Mammary epithelial cell (primary cell): ENCODE data around the gene HS3ST2.

ENCODE experiments used
- EZH2 ChIP-seq: IDR thresholded peaks from 2 replicates; pipeline ENCODE4 v1.6.1; 2012; ENCODE audit warnings: low read length, inconsistent platforms, borderline replicate concordance
- TF ChIP-seq, protein P1 (sequence below), 2 donors: IDR thresholded peaks in 1 of 2; conservative IDR thresholded peaks in 1 of 2; 2 replicates each; pipeline ENCODE4 v1.5.1; 2011 to 2012; ENCODE audit warnings: inconsistent platforms in 2 of 2, low read length in 2 of 2, mild to moderate bottlenecking in 2 of 2, control low read depth in 1 of 2, low read depth in 1 of 2; ENCODE audit not compliant: insufficient read depth in 1 of 2; ENCODE audit errors: extremely low read depth in 1 of 2

DNA sequence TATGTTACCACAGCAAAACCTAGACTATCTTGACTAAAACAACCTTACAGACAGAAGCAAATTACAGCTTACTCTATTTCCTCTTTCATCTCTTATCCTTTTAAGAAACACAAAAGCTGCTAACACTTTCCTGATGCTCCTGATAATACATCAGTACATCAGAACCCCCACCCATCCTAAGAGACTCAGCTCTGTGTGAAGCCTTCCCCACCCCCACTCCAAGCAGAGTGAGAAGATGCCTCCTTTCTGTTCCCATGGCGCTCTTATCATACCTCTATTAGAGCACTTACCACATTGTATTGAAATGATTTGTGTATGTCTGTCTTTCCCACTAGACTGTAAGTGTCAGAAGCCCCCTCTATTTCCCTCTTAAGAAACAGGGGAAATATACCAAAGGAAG is 42.4 kb upstream of the HS3ST2 start:
- TF ChIP-seq, protein P1, sequence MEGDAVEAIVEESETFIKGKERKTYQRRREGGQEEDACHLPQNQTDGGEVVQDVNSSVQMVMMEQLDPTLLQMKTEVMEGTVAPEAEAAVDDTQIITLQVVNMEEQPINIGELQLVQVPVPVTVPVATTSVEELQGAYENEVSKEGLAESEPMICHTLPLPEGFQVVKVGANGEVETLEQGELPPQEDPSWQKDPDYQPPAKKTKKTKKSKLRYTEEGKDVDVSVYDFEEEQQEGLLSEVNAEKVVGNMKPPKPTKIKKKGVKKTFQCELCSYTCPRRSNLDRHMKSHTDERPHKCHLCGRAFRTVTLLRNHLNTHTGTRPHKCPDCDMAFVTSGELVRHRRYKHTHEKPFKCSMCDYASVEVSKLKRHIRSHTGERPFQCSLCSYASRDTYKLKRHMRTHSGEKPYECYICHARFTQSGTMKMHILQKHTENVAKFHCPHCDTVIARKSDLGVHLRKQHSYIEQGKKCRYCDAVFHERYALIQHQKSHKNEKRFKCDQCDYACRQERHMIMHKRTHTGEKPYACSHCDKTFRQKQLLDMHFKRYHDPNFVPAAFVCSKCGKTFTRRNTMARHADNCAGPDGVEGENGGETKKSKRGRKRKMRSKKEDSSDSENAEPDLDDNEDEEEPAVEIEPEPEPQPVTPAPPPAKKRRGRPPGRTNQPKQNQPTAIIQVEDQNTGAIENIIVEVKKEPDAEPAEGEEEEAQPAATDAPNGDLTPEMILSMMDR (conservative IDR thresholded peaks at IDR 0.05 in 1 of 2, IDR thresholded peaks at IDR 0.05 in 1 of 2; ENCODE audit: extremely low read depth in 1 of 2, insufficient read depth in 1 of 2, low read depth in 1 of 2, low read length in 2 of 2): no peak
- TF ChIP-seq EZH2: no peak
